H9 (cell line): ENCODE results near the gene EPC1. TPM values are rescaled to one million over a fixed set of nuclear protein-coding genes. Genes with fewer than 3 reads are reported as not detected.

Experiments
- DNase-seq: peaks from one replicate; pipeline ENCODE4 v3.0.0-alpha.2; 2017
- H2AFZ ChIP-seq: one replicate; pipeline ENCODE4 v1.6.1; 2013; ENCODE audit warnings: mild to moderate bottlenecking, low read length, control low read depth, moderate library complexity
- H2AK5ac ChIP-seq: 2 replicates; pipeline ENCODE4 v1.6.1; 2013; ENCODE audit warnings: low read length, control low read depth, mixed read lengths; ENCODE audit not compliant: insufficient read length
- H2BK120ac ChIP-seq: one replicate; pipeline ENCODE4 v1.6.1; 2013; ENCODE audit warnings: low read depth, mild to moderate bottlenecking, low read length, control low read depth, inconsistent platforms; ENCODE audit not compliant: poor library complexity, severe bottlenecking
- H2BK12ac ChIP-seq: 2 replicates; pipeline ENCODE4 v1.6.1; 2013; ENCODE audit warnings: low read length, control low read depth, mixed read lengths, low read depth; ENCODE audit not compliant: insufficient read length
- H2BK15ac ChIP-seq: 2 replicates; pipeline ENCODE4 v1.6.1; 2013; ENCODE audit warnings: low read depth, low read length, control low read depth
- H2BK20ac ChIP-seq: one replicate; pipeline ENCODE4 v1.6.1; 2013; ENCODE audit warnings: low read depth, mild to moderate bottlenecking, low read length, control low read depth, inconsistent platforms; ENCODE audit not compliant: poor library complexity, severe bottlenecking
- H2BK5ac ChIP-seq: 2 replicates; pipeline ENCODE4 v1.6.1; 2013; ENCODE audit warnings: low read length, control low read depth, mixed read lengths; ENCODE audit not compliant: insufficient read length
- H3K14ac ChIP-seq: 2 replicates; pipeline ENCODE4 v1.6.1; 2013; ENCODE audit warnings: low read length, control low read depth; ENCODE audit not compliant: insufficient read depth
- H3K18ac ChIP-seq: 2 replicates; pipeline ENCODE4 v1.6.1; 2013; ENCODE audit warnings: low read depth, mild to moderate bottlenecking, mixed read lengths, low read length, control low read depth; ENCODE audit not compliant: insufficient read length
- H3K23ac ChIP-seq: 2 replicates; pipeline ENCODE4 v1.6.1; 2013; ENCODE audit warnings: low read length, control low read depth, mixed read lengths, low read depth; ENCODE audit not compliant: insufficient read length
- H3K23me2 ChIP-seq: 2 replicates; pipeline ENCODE4 v1.6.1; 2013; ENCODE audit warnings: low read depth, mild to moderate bottlenecking, mixed read lengths, low read length, control low read depth; ENCODE audit not compliant: insufficient read length, poor library complexity, severe bottlenecking
- H3K27ac ChIP-seq: 2 replicates; pipeline ENCODE4 v1.5.1; 2013; ENCODE audit warnings: low read length, control low read depth, mixed read lengths, low read depth; ENCODE audit not compliant: insufficient read length
- H3K27me3 ChIP-seq: 2 replicates; pipeline ENCODE4 v1.6.1; 2013; ENCODE audit warnings: low read length, control low read depth, inconsistent platforms; ENCODE audit not compliant: insufficient read depth
- H3K4ac ChIP-seq: 2 replicates; pipeline ENCODE4 v1.6.1; 2013; ENCODE audit warnings: low read depth, mild to moderate bottlenecking, control low read depth, inconsistent platforms, low read length, moderate library complexity
- H3K4me1 ChIP-seq: 2 replicates; pipeline ENCODE4 v1.6.1; 2013; ENCODE audit warnings: low read length, control low read depth, inconsistent platforms; ENCODE audit not compliant: insufficient read depth
- H3K4me2 ChIP-seq: 2 replicates; pipeline ENCODE4 v1.6.1; 2013; ENCODE audit warnings: low read length, control low read depth, mixed read lengths; ENCODE audit not compliant: insufficient read length, insufficient read depth
- H3K56ac ChIP-seq: 2 replicates; pipeline ENCODE4 v1.6.1; 2013; ENCODE audit warnings: low read depth, mild to moderate bottlenecking, mixed read lengths, low read length, control low read depth; ENCODE audit not compliant: insufficient read length
- H3K79me1 ChIP-seq: 2 replicates; pipeline ENCODE4 v1.6.1; 2013; ENCODE audit warnings: low read depth, mild to moderate bottlenecking, moderate library complexity, low read length, control low read depth, inconsistent platforms; ENCODE audit not compliant: insufficient read depth, poor library complexity, severe bottlenecking
- H3K79me2 ChIP-seq: 2 replicates; pipeline ENCODE4 v1.6.1; 2013; ENCODE audit warnings: low read length, control low read depth, inconsistent platforms; ENCODE audit not compliant: insufficient read depth
- H3K9ac ChIP-seq: 2 replicates; pipeline ENCODE4 v1.6.1; 2013; ENCODE audit warnings: low read length, control low read depth, mixed read lengths; ENCODE audit not compliant: insufficient read length; ENCODE audit errors: extremely low read depth
- H3K9me3 ChIP-seq: one replicate; pipeline ENCODE4 v1.6.1; 2013; ENCODE audit warnings: low read depth, low read length, inconsistent platforms; ENCODE audit not compliant: control insufficient read depth
- H3T11ph ChIP-seq: one replicate; pipeline ENCODE4 v1.6.1; 2013; ENCODE audit warnings: mild to moderate bottlenecking, low read length, control low read depth, inconsistent platforms
- H4K20me1 ChIP-seq: one replicate; pipeline ENCODE4 v1.6.1; 2013; ENCODE audit not compliant: control insufficient read depth, insufficient read length, insufficient read depth
- H4K5ac ChIP-seq: 2 replicates; pipeline ENCODE4 v1.6.1; 2013; ENCODE audit warnings: low read depth, mild to moderate bottlenecking, mixed read lengths, low read length, control low read depth; ENCODE audit not compliant: insufficient read length
- H4K8ac ChIP-seq: replicated peaks from 2 replicates; pipeline ENCODE4 v1.6.1; 2013; ENCODE audit warnings: low read length, control low read depth, mixed read lengths, low read depth; ENCODE audit not compliant: insufficient read length
- H4K91ac ChIP-seq: 2 replicates; pipeline ENCODE4 v1.6.1; 2013; ENCODE audit warnings: low read depth, mild to moderate bottlenecking, moderate library complexity, mixed read lengths, low read length, control low read depth; ENCODE audit not compliant: insufficient read length
- H3K27ac Mint-ChIP-seq, 3 experiments: 2 replicates in 2 of 3; 3 replicates in 1 of 3; pipeline ENCODE4 v1.8.0; 2020 to 2021; ENCODE audit warnings: mixed read lengths in 3 of 3, mild to moderate bottlenecking in 1 of 3, moderate library complexity in 1 of 3
- H3K27me3 Mint-ChIP-seq: 2 replicates; pipeline ENCODE4 v1.8.0; 2021; ENCODE audit warnings: low read depth, mild to moderate bottlenecking, moderate library complexity, mixed read lengths
- H3K36me3 Mint-ChIP-seq, 3 experiments: 2 replicates in 2 of 3; 3 replicates in 1 of 3; pipeline ENCODE4 v1.8.0; 2020 to 2021; ENCODE audit warnings: low read depth in 3 of 3, mixed read lengths in 3 of 3; ENCODE audit not compliant: insufficient read depth in 1 of 3
- H3K4me1 Mint-ChIP-seq, 2 experiments: 2 replicates each; pipeline ENCODE4 v1.8.0; 2020; ENCODE audit warnings: mixed read lengths in 2 of 2
- H3K4me3 Mint-ChIP-seq, 2 experiments: 2 replicates in 1 of 2; 3 replicates in 1 of 2; pipeline ENCODE4 v1.8.0; 2020 to 2021; ENCODE audit warnings: mild to moderate bottlenecking in 2 of 2, mixed read lengths in 2 of 2, moderate library complexity in 1 of 2
- H3K9me3 Mint-ChIP-seq, 2 experiments: 2 replicates in 1 of 2; 3 replicates in 1 of 2; pipeline ENCODE4 v1.8.0; 2020; ENCODE audit warnings: mild to moderate bottlenecking in 2 of 2, mixed read lengths in 2 of 2, moderate library complexity in 1 of 2
- WGBS: extraction: QIAGEN DNeasy Blood & Tissue Kit; methylation state at CpG from one replicate; pipeline ENCODE4 v1.1.7; 2013; ENCODE audit warnings: missing lambda C conversion rate, low lambda C conversion rate, mixed read lengths; ENCODE audit not compliant: insufficient read length; ENCODE audit errors: extremely low coverage; 5-methylcytosine and 5-hydroxymethylcytosine counted together
- total RNA-seq: library from RNA; stranded (reverse); gene quantifications from 2 replicates; pipeline ENCODE4 v1.2.1, GENCODE V29; 2021
- TF ChIP-seq, protein P1 (sequence below): fragments of 200-600 bp; sonication (generic); conservative IDR thresholded peaks from 3 replicates; pipeline ENCODE4 v1.8.0; 2021; ENCODE audit warnings: antibody characterized with exemption, mild to moderate bottlenecking

Gene EPC1
- total RNA-seq, 1 experiment from 2014 or later: 32.5 TPM

- Histone ChIP-seq H3K4me1 (no peaks in the 10 kb centered on the region), H4K5ac (no peak overlapping the region), H3K9me3 (no peaks in the 10 kb centered on the region), H3K14ac (no peak overlapping the region), H4K8ac (no peak overlapping the region), H3K18ac (no peak overlapping the region), H3K9ac (no peak overlapping the region), H2BK120ac (no peak overlapping the region), H3K79me1 (no peaks in the 10 kb centered on the region), H2BK20ac (no peak overlapping the region), H3K56ac (no peak overlapping the region), H2BK5ac (no peak overlapping the region), H2AK5ac (no peak overlapping the region), H3K23ac (no peak overlapping the region), H3K27ac (no peak overlapping the region), H2BK12ac (no peak overlapping the region), H3K23me2 (peaks cover 3% of the 10 kb centered on the region), H3K4ac (no peak overlapping the region), H3T11ph (no peak overlapping the region), H3K4me2 (no peak overlapping the region), H2AFZ (no peak overlapping the region), H2BK15ac (no peak overlapping the region), H4K91ac (no peak overlapping the region), H4K20me1 (no peaks in the 10 kb centered on the region), H3K27me3 (no peaks in the 10 kb centered on the region), H3K79me2 (peaks cover 12% of the 10 kb centered on the region; the same call in 1 of the 2 replicates)
- H3K27me3 Mint-ChIP-seq: no peaks in the 10 kb centered on the region
- DNase-seq: no peak
- no peaks in the 10 kb centered on the region for H3K9me3 Mint-ChIP-seq
- H3K27ac Mint-ChIP-seq: peak overlapping the region in 1 of 3 experiments; percentile 12; a peak in 2 of 7 replicates
- H3K36me3 Mint-ChIP-seq: peaks cover 0 to 13% (median 10%) of the 10 kb centered on the region in 3 experiments; a peak in 4 of 7 replicates
- peak overlapping the region; percentile 78 to 86 for H3K4me3 Mint-ChIP-seq
- TF ChIP-seq, protein P1, sequence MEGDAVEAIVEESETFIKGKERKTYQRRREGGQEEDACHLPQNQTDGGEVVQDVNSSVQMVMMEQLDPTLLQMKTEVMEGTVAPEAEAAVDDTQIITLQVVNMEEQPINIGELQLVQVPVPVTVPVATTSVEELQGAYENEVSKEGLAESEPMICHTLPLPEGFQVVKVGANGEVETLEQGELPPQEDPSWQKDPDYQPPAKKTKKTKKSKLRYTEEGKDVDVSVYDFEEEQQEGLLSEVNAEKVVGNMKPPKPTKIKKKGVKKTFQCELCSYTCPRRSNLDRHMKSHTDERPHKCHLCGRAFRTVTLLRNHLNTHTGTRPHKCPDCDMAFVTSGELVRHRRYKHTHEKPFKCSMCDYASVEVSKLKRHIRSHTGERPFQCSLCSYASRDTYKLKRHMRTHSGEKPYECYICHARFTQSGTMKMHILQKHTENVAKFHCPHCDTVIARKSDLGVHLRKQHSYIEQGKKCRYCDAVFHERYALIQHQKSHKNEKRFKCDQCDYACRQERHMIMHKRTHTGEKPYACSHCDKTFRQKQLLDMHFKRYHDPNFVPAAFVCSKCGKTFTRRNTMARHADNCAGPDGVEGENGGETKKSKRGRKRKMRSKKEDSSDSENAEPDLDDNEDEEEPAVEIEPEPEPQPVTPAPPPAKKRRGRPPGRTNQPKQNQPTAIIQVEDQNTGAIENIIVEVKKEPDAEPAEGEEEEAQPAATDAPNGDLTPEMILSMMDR: no peak
- H3K4me1 Mint-ChIP-seq: peaks cover 37 to 52% of the 10 kb centered on the region in 2 experiments
- no CpG with 5 or more reads among the region's 18 CpGs for WGBS
These were observed 1.6 kb upstream of the EPC1 start for GRCh38 chr10:32348297-32349198.
